ENCODE results near the gene FAM180A. TPM values are rescaled to one million over a fixed set of nuclear protein-coding genes. Genes with fewer than 3 reads are reported as not detected.
"Not testable (repeated sequence)": the region's sequence is repeated elsewhere in the genome, so short reads cannot be mapped to it uniquely, and the experiment has no call there.

FAM180A gene
- total RNA-seq, 1 donor = 71.0 TPM

DNA sequence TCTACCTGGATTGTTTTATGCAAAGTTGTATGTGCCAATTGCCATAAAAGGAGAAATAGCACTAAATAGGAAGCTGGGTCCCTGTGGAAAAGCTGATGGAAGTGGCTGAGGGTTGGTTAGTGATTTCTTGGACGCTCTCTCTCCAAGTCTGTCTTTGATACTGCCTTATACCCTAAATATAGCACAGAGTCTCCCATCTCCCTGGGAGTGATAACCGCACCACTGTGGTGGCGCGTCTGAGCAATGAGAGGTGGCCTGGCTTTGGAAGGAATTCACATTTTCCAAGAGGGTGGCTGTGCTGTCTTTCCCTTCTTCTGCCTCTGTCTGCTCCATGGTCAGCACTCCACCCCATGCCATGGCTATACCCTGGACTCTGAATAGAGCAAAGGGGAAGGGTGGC lies 55.1 kb downstream of the FAM180A start:
- DNase-seq (ENCODE audit: low read depth) = no peak
- TF ChIP-seq, protein P1, sequence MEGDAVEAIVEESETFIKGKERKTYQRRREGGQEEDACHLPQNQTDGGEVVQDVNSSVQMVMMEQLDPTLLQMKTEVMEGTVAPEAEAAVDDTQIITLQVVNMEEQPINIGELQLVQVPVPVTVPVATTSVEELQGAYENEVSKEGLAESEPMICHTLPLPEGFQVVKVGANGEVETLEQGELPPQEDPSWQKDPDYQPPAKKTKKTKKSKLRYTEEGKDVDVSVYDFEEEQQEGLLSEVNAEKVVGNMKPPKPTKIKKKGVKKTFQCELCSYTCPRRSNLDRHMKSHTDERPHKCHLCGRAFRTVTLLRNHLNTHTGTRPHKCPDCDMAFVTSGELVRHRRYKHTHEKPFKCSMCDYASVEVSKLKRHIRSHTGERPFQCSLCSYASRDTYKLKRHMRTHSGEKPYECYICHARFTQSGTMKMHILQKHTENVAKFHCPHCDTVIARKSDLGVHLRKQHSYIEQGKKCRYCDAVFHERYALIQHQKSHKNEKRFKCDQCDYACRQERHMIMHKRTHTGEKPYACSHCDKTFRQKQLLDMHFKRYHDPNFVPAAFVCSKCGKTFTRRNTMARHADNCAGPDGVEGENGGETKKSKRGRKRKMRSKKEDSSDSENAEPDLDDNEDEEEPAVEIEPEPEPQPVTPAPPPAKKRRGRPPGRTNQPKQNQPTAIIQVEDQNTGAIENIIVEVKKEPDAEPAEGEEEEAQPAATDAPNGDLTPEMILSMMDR (IDR thresholded peaks at IDR 0.05; ENCODE audit: insufficient read depth, low read length) = no peak
- no peak overlapping the region for H3K4me3 ChIP-seq (ENCODE audit: low read depth, low read length)

DNA sequence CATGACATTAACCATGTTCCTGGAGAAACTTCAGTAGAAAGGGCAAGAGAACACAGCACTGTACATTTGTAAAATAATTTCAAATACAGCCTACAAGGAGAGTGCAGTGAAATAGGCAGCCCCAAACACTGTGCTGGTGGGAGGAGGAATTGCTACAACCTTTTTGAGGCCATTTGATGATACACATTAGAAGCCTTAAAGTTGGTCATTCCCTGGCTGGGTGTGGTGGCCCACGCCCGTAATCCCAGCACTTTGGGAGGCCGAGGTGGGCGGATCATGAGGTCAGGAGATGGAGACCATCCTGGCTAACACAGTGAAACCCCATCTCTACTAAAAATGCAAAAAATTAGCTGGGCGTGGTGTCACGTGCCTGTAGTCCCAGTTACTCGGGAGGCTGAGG lies 56.0 kb downstream of the FAM180A start:
- not testable (repeated sequence) for DNase-seq (ENCODE audit: low read depth); H3K4me3 ChIP-seq (ENCODE audit: low read depth, low read length)

DNA sequence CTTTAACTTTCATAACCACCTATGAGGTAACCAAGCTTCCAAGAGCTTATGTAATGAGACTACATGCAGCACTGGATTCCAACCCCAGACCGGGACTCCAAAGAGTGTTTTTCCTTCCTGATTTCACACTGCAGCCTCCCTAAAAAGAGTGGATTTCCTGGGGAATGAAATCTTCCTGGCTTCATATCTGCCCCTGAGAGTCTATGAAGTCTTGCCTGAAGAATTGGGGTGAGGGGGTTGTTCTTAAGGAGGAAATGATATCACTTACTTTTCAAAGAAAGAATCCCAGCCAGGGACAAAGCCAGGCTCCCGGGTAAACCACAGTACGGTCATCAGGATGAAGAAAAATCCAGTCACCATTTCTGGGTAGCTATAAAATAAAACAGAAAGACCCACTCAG lies 56.6 kb downstream of the FAM180A start:
- TF ChIP-seq, protein P1 (IDR thresholded peaks at IDR 0.05; ENCODE audit: insufficient read depth, low read length) = no peak
- no peak for DNase-seq (ENCODE audit: low read depth)
- no peak overlapping the region for H3K4me3 ChIP-seq (ENCODE audit: low read depth, low read length)

DNA sequence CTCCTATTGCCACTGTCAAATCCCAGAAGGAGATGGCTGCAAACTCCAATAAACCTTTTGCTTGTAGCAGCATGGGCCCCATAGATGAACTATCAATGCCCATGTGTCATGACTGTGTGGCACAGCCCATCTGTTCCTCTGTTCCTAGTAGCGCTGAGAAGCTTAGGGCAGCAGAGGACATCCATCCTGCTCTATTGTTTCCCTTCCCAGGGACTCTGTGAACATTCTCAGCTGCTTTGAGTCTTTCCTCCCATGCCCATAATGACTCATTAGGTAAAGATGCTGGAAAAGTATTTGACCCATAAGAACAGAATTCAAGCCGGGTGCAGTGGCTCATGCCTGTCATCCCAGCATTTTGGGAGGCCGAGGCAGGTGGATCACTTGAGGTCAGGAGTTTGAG lies 58.0 kb downstream of the FAM180A start:
- no peak overlapping the region for H3K4me3 ChIP-seq (ENCODE audit: low read depth, low read length)
- DNase-seq (ENCODE audit: low read depth) = peak; percentile 47
- TF ChIP-seq, protein P1 (IDR thresholded peaks at IDR 0.05; ENCODE audit: insufficient read depth, low read length) = no peak

DNA sequence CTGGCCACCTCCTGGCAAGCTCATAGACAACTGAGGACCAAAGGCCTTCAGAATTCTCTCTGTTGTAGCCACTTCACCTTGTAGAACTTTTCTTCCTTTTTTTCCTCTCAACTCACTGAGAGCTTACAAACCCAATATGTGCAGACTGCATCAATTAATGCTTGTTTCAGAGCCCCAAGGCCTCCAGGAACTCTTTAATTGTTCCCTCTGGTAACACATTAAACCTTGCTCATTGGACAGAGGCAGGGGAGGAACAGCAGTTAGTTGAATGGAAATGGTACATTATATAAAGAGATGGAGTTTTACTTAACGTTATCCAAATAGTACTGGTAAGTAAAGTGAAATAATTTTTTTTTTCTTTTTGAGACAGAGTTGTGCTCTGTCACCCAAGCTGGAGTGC lies 61.1 kb downstream of the FAM180A start:
- TF ChIP-seq, protein P1 (IDR thresholded peaks at IDR 0.05; ENCODE audit: insufficient read depth, low read length) = no peak
- H3K4me3 ChIP-seq (ENCODE audit: low read depth, low read length) = no peak overlapping the region
- DNase-seq (ENCODE audit: low read depth) = no peak

DNA sequence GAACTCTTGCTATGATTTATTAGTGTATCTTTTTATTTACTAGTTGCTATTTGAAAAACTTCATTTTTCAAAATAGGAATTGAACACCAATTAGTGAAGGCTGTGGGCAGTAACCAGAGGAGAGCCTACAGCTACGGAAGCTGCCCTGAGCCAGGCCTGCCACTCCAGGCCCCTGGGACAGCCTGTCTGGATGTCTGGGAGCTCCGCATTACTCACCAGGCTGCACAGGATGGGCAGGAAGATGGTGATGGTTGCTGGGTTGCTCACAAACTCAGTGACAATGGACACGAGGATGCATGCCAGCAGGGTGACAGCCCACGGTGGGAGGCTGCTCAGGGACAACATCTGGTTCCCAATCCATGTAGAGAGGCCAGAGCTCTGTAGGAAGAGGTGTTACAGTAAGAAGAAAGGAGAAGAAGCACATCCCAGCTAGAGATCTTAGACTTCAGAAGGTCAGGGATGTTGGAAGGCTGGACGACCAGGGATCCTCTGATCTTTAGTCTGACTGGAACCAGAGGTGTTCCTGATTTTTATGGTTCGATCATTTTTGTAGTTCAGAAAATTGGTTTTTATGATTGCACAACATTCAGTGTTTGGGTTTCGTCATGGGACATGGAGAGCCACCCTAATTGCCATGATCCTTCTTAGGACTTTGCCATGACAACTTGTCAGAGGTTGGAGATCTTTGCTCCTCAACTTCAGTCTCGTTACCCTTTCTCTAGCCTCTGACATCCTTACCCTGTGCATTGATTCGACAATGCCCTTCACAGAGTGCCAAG lies 63.1 kb downstream of the FAM180A start:
- TF ChIP-seq, protein P1 (IDR thresholded peaks at IDR 0.05; ENCODE audit: insufficient read depth, low read length) = no peak
- H3K4me3 ChIP-seq (ENCODE audit: low read depth, low read length) = no peak overlapping the region
- no peak for DNase-seq (ENCODE audit: low read depth)

DNA sequence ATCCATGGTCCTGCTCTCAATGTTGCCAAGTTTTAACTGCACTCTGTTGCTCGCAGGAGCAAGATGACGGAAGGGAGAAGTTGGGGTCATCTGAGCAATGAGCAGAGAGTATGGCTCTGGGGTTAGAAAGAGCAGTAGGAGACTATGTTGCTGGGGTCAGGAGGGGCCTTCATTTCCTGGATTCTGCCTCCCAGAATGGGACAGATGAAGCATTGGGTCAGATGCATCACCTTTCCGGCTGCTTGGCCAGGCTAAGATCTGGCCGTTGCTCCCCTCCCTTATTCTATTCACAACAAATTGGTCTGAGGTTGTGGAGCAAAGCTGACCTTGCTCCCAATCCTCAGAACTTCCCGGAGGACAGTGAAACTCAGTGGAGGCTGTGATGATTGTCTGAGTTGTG lies 63.9 kb downstream of the FAM180A start:
- TF ChIP-seq, protein P1 (IDR thresholded peaks at IDR 0.05; ENCODE audit: insufficient read depth, low read length) = no peak

More for the DNA sequence above, 63.9 kb downstream of the FAM180A start:
- H3K4me3 ChIP-seq (ENCODE audit: low read depth, low read length) = no peak overlapping the region
- no peak for DNase-seq (ENCODE audit: low read depth)

Data from fibroblast of the aortic adventitia (primary cell).